Stimulated activated CD8-positive, alpha-beta memory T cell treated with anti-CD3 and anti-CD28 coated beads, Interleukin-15, amount 100 ng/mL, for 24 hours (primary cell): ENCODE results near the gene VIPR1.

Source experiments
- DNase-seq: peaks from one replicate; pipeline ENCODE4 v3.0.0-alpha.2; 2020; ENCODE audit warnings: low read depth

The VIPR1 gene

DNA sequence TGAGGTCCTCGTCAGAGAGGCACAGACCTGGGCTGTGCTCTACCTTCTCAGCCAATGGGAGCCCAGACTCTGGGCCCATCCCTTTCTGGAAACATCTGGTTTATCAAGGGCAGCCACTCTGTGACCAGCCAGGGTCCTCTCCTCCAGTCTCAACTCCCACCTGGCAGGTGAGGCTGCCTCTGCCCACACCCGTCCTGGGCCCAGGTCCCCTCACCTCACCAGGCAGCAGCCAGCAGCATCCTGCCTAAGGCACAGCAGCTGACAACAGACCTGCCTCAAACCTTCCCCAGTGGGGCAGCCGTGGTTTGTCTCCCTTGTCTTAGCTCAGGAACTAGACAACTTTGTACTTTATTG is 8.7 kb upstream of the VIPR1 start:
- DNase-seq, result no peak

DNA sequence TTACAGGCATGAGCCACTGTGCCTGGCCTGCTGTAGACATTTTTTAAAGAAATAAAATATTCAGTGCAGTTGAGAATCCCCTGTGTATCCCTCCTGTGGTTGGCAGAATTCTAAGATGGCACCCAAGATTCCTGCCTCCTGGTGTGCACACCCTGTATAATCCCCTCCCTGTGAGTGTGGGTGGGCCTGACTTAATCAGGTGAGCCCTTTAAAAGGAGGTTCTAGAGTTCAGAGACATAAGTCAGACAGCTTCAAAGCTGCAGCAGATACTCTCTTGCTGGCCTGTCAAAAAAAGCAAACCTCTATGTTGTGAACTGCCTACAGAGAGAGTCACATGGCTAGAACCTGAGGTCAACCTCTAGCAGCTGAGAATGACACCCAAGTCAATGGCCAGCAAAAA is 7.0 kb upstream of the VIPR1 start:
- no peak for DNase-seq

DNA sequence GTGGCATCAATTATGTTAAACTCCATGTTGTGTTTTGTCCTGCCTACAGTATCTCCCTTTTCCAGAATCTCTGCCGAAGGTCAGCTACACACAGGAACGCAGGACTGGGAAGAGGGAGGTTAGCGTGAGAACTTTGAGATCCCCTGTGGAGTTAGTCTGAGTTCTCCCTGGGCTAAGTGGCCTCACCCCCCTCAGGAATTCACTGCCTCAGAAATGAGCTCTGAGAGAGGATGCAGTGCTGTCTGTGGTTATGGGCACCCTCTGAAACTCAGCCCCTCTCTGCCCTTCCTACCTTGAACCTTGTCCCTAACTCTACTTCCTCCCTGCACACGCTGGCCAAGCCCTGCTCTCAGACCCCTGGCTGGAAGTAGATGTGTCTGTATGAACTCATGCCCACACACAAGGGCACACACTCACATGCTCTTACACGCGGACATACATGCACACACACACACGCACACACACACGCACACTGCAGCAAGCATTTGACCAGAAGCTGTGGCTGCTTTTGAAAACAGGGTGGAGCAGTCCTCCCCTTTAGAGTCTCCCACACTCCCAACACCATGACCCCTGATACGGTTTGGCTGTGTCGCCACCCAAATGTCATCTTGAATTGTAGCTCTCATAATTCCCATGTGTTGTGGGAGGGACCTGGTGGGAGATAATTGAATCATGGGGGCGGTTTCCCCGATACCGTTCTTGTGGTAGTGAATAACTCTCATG is 5.3 kb upstream of the VIPR1 start:
- DNase-seq, result no peak

DNA sequence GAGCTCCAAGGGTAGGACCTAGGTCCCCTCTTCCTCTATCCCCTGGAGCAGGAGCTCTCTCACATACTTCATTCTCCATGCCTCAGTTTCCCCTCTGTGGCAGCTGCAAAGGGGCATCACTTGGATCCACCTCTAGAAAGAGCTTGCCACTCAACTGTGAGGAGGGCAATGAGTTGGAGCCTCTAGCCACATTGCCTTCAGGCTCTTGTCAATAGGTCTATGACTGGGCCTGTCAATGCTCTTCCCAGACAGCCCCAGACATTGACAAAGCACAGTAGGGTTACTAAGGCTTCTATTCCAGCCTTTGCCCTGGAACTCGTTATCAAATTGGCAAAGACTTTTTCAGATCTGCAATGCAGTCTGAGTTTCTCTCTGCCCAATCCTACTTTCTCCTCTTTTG is 4.4 kb upstream of the VIPR1 start:
- DNase-seq, result no peak

DNA sequence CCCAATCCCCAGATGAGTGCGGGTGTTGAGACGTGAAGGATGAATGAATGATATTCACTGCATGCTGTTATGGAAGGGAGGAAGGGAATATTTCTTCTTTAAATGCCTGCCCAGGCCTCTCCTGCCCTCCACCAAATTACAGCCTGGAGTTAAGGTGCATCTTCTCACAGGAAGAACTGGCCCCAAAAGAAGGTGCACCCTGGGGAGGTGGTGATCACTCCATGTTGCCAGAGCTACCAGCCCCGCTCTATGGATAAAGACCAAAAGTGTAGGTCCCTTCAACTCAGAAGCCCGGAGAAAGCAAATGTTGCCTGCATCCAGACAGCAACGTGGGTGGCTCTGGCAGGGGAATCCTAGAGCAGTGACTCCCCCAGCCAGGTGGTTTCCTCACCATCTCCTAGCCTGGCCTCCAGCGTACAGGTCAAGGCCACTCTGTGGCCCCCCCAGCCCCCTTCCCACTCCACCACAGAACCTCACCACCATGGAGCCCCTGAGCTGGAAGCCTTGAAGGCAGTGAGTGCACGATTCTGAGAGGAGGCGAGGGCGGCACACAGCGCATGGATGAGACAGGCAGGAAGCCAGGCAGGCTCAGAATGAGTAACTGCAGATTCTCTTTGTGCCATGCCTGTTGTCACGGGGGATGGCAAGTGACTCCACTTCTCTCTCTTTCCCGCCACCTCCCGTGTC is 3.5 kb upstream of the VIPR1 start:
- DNase-seq, result no peak

DNA sequence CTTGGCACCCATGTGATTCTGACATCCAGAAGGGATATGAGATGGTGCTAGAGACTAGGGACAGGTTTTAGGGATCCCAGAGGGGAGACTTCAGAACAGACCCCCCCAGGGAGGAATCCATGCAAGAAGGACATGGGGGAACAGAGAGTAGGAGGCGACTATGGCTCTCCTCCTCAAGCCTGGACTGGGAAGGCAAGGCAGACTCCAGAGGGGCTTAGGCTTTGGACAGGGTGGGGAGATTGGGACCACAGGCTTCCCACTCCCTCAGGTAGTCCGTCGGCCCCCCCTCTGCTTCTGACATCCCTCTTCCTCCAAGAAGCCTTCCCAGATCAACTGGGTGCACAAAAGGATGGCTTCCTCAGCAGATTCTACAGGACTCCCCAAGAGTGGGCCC is 3.0 kb upstream of the VIPR1 start:
- no peak for DNase-seq

DNA sequence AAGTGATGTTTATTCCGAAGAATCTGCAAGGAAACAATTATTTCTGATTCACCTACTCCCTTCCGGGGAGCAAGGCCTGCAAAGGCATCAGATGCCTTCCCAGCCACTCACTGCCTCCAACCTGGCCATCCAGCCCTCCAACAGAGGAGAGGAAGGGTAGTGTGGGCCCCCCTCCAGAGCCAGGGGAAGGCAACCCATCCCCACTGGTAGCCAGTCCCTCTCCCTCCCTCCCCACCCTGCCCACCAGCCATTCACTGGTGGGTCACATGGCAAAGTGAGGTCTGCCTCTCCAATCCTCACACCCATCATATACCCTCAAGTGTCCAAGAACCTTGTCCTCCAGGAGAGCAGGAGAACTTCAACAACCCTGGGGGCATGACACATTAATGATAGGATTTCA is 2.4 kb upstream of the VIPR1 start:
- DNase-seq, result no peak

DNA sequence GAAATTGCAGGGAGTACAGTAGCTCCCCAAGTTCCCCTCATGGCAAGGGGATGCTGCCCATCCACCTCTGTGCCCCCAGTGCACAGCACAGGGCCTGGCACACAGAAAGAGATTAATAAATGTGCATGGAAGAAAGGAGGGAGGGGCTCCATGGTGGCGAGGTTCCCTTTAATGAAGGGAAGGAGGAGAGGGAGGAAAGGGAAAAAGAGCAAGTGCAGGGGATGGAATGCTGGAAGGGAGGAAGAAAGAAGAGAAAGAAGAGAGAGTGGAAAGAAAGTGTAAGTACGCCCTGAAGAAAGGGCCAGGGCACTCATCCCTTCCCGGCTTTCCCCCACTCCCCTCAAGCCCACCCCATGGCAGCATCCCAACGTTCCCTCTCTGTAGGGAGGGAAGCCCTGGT is 1.5 kb upstream of the VIPR1 start:
- DNase-seq, result no peak

DNA sequence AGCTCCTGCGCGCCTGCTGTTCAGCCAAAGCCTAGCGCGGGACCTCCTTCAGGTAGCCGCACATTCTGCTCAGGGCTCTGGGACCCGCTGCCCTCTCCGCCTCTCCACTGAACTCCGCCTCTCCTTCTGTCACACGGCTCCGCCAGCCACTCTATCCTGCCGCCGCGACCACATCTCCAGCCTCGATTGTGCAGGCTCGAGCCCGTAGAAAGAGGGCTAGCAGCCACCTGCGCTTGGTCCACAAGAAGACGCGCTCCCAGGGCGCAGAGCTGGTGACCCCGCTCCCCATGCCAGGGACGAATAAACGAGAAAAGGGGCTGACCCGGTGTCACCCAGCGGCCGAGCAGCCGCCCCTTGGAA is 1.1 kb upstream of the VIPR1 start:
- DNase-seq, result no peak

DNA sequence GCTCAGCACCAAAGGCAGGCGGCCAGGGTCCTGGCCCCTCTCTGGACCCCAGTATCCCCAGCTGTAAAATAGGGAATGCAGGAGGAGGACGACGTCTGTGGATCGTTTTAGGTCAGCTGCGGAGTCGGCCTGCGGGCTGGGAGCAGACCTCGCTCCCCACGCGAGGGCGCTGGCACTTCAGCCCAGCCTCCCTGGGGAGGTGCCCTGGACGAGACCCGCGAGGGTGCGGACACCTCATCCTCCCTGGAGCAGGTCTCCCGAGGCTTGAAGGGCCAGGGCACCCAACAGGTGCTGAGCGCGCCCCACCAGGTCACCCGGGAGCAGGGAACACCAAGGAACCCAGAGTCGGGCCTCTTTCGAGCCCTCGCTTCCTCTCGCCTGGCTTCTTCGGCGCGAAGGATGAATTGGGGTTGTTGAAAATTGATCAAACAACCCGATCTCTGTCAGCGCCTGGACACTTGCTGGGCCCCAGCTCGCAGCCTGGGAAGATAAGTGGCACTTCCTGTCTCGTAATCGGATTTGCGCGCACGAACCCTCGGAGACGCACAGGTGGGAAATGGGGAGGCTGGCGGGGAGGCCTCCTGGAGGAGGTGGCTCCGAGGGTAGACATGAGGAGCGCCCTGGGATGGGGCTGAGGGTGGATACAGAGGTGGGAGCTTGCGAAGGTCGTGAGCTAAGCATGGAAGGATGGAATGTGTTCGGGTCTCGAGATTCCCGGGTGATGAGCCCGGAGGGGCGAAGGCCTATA is 588 bp upstream of the VIPR1 start:
- no peak for DNase-seq

DNA sequence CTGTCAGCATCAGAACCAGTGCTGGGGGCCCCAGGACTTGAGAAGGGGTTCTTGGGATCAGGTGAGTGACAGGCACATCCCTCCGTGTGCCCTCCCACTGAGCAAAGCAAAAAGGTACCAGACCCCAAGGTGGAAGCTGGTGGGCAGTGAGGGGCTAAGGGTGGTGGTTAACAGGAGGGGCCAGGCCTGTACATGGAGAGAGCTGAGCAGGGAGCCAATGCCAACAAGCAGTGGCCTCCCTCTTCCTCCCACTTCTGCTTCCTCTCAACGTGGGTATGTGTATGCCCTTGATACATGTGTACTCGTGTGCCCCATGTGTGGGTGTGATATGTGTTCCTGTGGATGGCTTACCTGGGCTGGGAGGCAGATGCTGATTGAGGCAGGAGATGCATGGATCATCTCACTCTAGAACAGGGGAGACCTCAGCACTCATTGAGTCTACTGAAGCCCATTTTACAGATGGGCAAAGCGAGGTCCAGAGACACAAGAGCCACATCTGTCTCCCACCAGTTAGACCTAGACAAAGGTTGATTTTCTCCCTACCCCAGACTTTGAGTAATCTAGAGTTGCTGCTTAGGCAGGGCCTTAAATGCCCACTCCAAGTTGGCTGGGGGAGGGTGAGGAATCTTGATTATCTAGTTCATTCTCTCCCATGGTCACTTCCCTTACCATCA is 945 bp downstream of the VIPR1 start:
- DNase-seq, result no peak

DNA sequence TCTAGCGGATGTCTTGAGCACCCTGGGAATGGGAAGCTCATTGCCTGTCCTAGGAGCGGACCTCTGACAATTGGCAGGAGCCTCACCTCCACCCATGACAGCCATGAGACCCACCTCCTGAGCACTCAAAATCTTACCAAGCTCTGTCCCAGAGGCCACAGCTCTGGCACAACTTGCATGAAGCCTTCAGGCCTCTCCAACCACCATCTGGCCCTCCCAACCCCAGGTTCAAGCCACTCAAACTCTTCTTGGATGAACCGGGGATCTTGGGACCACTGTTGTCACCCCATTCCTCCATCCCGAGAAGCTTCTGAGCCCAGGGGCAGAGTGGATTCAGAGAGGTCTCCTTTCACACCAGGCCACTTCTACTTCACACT is 1.5 kb downstream of the VIPR1 start:
- no peak for DNase-seq

DNA sequence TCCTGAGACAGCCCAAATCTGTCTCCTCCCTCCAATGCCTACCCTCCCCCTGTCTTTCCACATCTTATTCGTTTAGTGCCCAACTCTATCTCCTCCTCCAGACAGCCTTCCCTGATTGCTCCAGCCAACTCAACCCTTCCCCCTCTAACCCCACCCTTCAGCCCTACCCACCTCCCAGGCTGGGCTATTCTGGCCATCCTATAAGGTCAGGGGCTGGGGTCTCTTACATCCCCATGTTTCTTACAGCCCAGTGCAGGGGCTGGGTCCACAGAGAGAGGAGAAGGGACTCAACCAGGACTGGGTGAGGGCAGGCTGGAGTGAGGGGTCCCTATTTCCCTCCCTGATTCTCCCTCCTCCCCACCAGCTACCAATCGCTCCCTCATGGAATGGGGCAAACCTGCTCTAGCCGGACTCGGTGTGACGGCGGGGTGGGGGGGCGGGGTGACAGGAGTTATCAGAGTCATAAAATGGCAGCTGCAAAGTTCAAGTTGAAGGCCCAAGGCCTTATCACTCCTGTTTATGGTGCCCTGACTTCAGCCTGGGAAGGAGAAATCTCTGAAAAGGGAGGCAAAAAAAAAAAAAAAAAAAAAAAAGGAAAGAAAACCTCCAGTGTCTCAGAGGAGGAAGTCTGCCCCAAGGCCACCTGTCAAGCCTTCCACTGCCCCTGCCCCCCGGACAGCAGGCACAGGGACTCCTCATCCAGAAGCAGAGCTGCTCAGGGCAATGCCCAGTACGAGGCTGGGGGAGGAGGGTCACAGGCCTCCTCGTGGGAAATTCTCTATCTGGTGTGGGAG is 2.1 kb downstream of the VIPR1 start:
- DNase-seq, result no peak

DNA sequence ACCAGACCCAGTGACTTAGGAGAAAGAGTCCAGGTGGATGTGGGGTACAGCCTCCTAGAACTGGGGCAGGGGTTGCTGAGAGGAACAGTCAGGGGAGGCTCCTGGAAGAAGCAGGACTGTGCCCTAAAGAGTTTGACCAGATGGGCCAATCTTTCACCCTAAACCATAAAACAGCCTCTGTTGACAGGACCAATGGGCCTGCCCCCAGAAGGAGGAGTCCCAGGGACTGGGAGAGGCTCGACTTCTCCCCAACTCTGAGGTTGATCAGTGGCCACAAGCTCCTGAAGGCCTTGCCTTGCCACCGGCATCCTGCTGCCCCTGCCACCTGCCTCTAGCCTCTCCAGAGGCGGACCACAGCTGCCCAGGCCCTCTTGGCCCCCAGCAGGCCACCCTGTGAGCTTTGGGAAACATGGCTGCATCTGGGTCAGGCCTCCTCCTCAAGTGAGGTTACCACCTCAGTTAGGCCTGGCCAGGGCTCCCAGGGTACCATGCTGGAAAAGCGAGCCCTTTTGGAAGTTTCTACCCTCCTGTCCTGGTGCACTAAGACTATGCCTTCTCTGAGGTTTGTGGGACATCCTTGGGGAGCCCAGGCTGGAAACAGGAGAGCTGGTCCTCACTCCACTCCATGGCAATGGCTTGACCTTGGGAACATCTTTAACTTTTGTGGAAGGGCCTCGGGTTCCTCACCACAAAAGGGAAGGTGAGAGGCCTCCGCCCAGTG is 2.8 kb downstream of the VIPR1 start:
- no peak for DNase-seq

DNA sequence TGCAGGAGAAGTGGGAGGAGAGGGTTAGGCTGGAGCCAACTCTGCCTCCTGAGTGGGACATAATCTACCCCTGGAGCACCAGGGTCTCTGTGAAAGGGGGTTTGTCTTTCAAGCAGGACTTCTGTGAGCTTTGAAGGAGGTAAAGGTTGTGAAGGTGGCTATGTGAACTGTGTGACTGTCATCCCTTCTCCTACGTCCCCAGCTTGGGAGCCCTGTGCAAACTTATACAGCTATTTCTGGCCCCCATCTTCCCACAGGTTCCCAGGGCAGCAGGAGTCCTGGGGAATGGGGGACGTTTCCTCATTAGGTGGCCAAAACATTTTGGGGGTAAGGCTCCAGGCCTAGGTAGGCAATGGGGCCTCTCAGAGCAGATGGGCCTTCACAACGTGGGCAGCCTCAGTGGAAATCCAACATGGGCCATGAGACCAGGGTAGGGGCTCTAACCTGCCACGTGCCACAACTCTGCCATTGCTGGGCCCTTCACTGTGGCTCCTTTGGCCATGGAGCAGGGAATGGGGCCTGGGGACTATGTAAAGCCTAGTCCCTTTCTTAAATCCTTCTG is 3.5 kb downstream of the VIPR1 start:
- DNase-seq, result no peak

DNA sequence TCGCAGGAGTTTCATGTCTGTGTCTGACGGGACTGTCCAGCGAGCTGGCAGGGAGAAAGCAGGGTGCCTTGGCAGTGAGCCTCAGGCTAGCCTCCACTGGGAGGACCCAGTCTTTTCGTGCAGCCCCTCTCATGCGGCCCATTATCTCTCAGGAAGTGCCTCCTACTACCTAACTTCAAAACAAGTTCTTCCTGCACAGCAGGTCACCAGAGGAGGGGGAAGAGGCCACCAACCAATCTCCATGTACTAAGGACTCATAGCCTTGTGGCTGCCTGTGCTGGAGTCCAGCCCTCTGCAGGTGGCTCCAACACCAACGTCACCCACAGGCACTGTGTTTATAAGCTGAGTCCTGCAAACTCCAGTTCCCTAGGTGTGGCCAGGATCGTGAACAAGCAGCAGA is 4.8 kb downstream of the VIPR1 start:
- DNase-seq, result no peak

DNA sequence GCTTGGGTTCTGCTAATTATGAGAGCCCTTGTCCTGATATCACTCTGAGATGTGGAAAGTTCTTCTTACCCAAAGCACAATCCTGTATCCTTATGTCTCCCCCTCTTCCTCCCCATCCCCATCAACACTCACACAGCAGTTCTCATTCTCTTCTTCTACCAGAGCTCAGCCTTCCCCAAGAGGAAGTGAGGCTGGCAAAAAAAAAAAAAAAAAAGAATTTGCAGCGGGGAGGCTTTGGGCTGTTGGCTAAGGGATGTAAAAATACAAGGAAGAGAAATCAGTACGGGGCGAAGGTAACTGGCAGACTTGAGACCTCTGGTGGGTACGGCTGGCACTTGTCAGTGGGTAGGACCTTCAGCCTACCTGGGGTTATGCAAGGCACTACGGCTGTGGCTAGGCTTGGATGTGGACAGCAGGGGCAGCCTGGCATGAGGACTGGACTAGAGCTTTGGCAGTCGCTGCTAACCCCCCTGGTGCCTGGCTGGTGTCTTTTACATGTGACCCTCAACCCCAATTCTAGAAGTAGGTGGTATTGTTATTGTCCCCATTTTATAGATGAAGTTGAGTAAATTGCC is 5.4 kb downstream of the VIPR1 start:
- DNase-seq, result no peak

DNA sequence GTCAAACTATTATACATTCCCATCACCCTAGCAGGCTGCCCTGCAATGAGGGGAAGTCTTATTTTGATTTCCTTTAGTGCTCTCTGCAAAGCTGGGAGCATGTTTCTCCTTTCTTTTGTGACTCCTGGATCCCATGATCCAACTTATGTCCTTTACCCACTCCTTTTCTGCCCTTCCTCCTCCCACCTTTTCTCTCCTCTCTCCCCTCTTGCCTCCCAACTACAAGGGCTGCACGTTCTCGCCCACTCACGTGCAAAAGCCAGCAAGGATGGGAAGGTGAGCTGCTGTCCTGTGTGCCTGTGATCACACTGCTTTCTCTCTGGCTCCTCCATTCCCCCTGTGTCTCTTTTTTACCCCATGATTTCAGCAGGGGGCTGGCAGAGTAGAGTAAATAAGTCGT is 6.1 kb downstream of the VIPR1 start:
- DNase-seq, result no peak

DNA sequence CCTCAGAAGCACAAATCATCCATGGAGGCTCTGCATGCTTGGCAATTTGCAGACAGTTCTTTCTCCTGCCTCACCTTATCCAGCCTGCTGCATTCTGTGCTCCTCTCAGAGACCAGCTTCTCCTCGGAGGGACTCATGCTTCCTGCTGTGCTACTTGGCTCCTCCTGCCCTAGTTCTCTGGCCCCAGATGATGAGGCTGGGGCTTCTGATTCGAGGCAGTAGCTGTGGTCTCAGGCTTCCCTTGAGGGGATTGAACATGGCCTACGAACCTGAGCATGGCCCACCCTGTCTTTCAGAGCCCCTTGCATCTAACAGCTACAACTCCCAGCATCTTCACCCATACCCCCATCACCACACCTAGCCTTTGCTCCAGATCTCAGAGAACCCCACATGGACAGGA is 6.7 kb downstream of the VIPR1 start:
- DNase-seq, result no peak

DNA sequence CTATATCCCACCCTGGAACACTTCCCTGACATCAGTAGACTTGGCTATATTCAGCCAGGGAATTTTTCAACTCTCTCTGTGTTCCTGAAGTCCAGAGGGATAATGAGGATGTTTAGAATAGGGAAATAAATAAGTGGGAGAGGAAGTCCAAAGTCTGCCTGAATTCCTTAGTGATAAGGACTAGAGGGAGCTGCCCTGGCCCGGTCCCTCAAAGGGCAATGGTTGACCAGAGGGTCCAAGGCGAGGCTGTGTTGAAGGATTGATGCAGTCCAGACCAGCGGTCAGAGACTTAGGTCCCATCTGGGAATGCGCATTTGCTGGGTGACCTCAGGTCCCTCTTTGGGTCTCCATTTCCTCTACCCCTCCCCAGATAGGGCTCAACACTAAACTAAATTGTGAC is 7.9 kb downstream of the VIPR1 start:
- DNase-seq, result no peak

DNA sequence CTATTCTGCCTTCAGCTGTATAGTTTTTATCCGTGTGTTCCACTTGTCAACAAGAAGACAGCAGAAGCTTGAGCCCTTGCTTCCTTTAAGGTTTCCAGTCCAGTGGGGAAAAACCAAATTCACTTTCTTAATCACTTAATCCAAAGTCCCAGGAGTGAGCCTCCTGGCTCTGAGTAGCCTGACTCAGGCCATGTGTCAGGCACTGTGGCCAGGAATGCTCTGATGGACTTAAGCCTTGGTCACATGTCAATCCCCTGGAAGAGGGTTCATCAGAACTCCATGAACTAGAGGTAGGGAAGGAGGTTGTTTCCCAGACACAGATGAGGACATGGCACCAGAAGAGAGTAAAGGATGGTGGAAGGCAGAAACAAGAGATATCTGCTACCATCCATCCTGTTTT is 8.8 kb downstream of the VIPR1 start:
- no peak for DNase-seq
